Measurements from ENCODE around the gene NR2F1.

The NR2F1 gene

GRCh38 chr5:93599001-93599379, 16.0 kb downstream of the NR2F1 start:
- TF ChIP-seq CTCF (conservative IDR thresholded peaks at IDR 0.05; ENCODE audit: low read depth, low read length) = no peak
- peak overlapping the region; percentile 31 for H3K4me3 ChIP-seq (ENCODE audit: low read length)
- DNase-seq (ENCODE audit: low read depth) = no peak

- H3K4me3 ChIP-seq (ENCODE audit: low read length) = peak overlapping the region; percentile 31
- no peak for DNase-seq (ENCODE audit: low read depth)
- TF ChIP-seq CTCF (conservative IDR thresholded peaks at IDR 0.05; ENCODE audit: low read depth, low read length) = no peak
These were observed 16.5 kb downstream of the NR2F1 start for GRCh38 chr5:93599399-93600120.

GRCh38 chr5:93600409-93601070, 17.5 kb downstream of the NR2F1 start:
- DNase-seq (ENCODE audit: low read depth) = no peak
- TF ChIP-seq CTCF (conservative IDR thresholded peaks at IDR 0.05; ENCODE audit: low read depth, low read length) = no peak
- H3K4me3 ChIP-seq (ENCODE audit: low read length) = peak overlapping the region; percentile 37

- no peak for DNase-seq (ENCODE audit: low read depth)
- peak overlapping the region; percentile 37 for H3K4me3 ChIP-seq (ENCODE audit: low read length)
- no peak for TF ChIP-seq CTCF (conservative IDR thresholded peaks at IDR 0.05; ENCODE audit: low read depth, low read length)
These were observed 18.2 kb downstream of the NR2F1 start for GRCh38 chr5:93601071-93601801.

GRCh38 chr5:93601802-93602155, 18.8 kb downstream of the NR2F1 start:
- no peak for TF ChIP-seq CTCF (conservative IDR thresholded peaks at IDR 0.05; ENCODE audit: low read depth, low read length)
- peak overlapping the region; percentile 37 for H3K4me3 ChIP-seq (ENCODE audit: low read length)

GRCh38 chr5:93602241-93603077, 19.4 kb downstream of the NR2F1 start:
- H3K4me3 ChIP-seq (ENCODE audit: low read length) = peak overlapping the region; percentile 37
- TF ChIP-seq CTCF (conservative IDR thresholded peaks at IDR 0.05; ENCODE audit: low read depth, low read length) = no peak
- no peak for DNase-seq (ENCODE audit: low read depth)

More at GRCh38 chr5:93601802-93602155, 18.8 kb downstream of the NR2F1 start:
- DNase-seq (ENCODE audit: low read depth) = no peak

Measured in retinal pigment epithelial cell (primary cell).